Right forelimb (tissue), 1 donor: Measurements from ENCODE around the gene TMEM40.
"Not testable (repeated sequence)": the region's sequence is repeated elsewhere in the genome, so short reads cannot be mapped to it uniquely, and the experiment has no call there.

Source experiments
- DNase-seq: peaks from one replicate; pipeline ENCODE4 v3.0.0-alpha.2; 2018

TMEM40 gene

GRCh38 chr3:12750223-12750622, 8.8 kb downstream of the TMEM40 start:
- DNase-seq = no peak

DNA sequence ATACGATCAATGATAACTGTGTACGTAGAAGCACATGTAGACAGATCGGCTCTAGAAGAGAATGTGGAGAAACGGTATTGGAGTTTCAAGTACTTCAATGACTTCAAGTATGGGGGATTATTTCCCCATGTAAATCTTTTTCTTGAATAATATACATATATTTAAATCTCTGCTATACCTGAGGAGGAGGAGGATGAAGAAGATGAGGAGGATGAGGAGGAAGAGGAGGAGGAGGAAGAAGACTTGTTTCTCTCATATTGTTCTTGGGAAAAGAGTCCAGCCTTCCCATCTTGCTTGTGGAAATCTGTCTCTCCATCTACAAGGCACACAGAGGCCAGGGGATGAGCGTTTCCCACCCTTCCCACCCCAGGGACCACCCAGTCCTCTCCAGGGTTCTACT, 10.6 kb downstream of the TMEM40 start:
- no peak for DNase-seq

DNA sequence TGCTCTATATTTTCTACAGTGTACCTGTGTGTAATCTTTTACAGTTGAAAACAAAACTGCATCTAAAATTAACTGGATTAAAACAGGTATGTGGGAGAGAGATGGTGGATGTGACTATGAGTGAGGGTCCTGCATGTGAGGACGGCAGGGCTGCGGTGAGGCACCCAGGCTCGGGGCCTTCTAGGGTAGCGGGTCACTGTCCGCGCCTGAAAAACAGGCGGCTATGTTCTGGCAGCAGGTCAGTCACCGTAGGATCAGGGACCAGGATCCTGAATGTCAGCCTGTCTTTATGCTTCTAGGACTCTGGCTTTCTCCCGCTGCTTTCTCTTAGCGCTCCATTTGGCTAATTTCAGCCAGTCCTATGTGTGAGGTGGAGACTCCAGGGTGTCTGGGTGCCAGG, 12.6 kb downstream of the TMEM40 start:
- no peak for DNase-seq

DNA sequence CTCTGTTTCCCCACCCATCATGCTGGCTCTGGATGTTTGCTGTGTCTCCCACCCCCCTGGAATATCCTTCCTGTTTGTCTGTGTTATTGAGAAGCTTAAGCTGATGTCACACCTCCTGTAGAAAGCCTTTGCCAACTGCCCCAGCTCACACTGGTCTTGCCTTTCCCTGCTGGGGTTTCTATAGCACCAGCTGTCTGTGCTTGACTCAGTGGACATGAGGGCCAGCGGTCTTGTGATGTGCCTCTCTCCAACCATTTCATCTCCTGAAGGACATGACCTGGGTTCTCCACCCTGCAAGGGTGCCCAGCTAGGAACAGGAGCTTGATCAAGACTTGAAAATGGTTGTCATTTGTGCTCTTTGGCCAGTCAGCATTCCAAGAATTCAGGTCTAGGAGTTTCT, 14.7 kb downstream of the TMEM40 start:
- no peak for DNase-seq

DNA sequence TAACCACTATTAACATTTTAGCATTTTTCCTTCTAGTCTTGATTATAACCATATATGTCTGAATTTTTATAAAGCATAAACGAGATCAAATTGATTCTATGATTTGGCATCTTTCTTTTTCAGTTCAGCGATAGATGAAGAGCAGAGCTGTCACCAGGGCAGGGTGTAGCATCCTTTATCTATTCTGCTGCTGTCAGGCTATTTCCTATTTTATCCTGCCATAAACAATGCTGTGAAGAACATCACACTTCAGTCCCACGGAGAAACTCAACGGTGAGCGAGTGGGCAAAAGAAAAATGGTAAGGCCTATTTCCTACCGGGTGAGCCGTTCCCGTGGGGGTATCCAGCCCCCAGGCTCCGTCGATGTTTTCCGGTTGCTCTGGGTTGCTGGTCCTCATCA, 15.5 kb downstream of the TMEM40 start:
- DNase-seq = no peak

DNA sequence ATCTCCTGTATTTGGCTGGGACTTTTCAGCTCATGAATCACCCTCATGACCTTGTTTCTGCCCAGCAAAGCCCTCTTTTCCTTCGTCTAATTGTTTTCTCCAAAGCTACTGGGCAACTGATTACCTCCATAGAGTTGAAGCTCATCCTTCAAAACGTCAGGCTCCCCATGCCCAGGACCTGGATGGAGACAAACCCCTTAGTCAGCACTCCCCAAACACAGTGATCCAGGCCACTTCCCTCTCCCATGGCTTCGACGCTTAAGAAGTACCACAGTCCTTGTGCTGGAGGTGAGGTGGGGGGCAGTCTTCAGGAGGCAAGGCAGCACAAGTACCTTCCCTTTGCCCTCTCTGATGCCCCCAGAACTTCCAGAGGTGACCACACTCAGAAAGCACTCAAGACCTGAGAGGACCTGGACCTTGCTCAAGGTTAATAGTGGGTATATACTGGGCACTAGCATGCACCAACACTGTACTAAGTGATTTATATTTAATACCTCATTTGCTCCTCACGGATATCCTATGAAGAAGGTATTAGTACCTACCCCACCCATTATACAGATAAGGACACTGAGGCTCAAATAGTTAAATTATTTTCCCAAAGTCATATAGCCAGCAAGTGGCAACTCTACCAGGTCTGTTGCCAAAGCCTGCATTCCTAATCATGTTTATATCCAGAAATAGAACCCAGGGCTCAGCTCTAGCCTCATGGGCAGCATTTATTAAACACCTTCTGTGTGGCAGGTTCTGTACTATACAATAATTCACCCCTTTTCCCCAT, 16.5 kb downstream of the TMEM40 start:
- DNase-seq = no peak

DNA sequence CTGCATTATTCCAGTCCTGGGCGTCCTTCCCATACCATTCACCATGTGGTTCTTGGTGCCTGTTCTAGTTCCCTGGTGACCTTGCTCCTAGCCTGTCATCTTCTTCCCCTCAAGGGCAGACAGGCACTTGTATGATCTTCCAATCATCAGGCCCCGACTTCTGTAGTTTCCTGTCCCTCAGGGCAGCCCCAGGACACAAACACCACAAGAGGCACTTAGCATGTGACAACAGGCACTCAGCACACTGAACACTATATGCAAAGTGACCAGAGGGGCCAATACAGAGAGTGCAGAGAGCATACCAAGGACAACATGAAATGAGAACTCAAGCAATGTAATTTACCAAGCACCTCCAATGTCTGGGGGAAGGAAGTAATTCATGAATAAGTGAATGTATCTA, 17.9 kb downstream of the TMEM40 start:
- no peak for DNase-seq

- DNase-seq = no peak
Observed at GRCh38 chr3:12737833-12738232, 21.2 kb downstream of the TMEM40 start.

- DNase-seq = no peak
Observed at GRCh38 chr3:12737319-12737718, 21.7 kb downstream of the TMEM40 start.

DNA sequence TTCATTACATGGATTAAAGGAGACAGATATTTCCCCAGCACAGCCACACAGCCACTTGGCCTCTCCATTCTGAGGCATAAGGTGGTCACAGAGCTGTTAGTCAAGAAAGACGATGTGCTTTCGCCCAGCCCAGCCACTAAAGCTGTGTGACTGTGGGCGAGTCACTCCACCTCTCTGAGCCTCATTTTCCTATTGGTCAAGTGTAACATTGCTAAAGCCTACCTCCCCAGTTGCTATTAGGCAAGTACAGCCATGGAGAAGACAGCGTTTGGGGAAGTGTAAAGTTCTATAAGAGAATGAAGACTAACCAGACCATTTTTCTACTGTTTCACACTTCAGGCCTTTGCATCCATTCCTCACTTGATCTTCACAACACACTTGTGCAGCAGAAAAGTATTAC, 24.1 kb downstream of the TMEM40 start:
- no peak for DNase-seq

- no peak for DNase-seq
Observed at GRCh38 chr3:12733566-12733965, 25.5 kb downstream of the TMEM40 start.

DNA sequence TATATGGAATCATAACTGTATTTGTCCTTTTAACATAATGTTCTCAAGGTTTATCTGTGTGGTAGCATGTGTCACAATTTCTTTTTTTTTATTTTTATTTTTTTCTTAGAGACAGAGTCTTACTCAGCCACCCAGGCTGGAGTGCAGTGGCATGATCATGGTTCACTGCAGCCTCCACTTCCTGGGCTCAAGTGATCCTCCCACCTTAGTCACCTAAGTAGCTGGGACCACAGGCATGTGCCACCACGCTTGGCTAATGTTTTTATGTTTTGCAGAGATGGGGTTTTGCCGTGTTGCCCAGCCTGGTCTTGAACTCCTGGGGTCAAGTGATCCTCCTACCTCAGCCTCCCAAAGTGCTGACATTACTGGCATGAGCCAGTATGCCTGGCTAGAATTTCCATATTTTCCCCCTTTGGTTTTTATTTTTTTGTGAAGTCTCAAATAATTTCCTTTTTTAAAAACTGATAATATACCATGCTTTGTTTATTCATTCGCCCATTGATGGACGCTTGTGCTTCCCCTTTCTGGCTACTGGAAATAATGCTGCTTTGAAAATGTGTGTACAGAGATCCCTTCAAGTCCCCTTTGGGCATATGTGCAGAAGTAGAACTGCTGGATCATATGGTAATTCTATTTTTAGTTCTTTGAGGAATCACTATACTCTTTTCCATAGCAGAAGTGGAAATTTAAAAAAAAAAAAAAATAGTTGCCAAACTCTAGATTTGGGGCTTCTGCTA, 28.4 kb downstream of the TMEM40 start:
- DNase-seq = no peak

GRCh38 chr3:12729051-12729651, 29.9 kb downstream of the TMEM40 start:
- peak; percentile 56 for DNase-seq

- DNase-seq = no peak
Observed at GRCh38 chr3:12727937-12728336, 31.1 kb downstream of the TMEM40 start.

DNA sequence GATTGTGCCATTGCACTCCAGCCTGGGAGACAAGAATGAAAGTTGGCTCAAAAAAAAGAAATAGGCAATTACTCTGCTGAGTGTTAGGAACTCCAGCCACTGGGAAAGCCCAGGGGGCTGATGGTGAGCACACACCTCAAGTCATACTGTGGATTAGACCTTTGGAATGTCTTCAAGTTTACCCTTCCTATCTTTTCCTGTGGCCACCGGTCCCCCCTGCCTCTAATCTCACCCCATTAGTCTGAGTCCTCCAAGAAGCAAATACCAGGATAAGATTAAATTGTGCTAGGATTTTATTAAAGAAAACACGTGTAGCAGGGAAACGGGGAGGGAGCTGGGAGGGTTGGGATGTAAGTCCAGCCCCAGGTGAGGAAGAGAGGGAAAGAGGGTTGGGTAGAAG, 31.6 kb downstream of the TMEM40 start:
- no peak for DNase-seq

GRCh38 chr3:12725436-12725835, 33.6 kb downstream of the TMEM40 start:
- DNase-seq = no peak

- no peak for DNase-seq
Observed at GRCh38 chr3:12724794-12725193, 34.3 kb downstream of the TMEM40 start.

DNA sequence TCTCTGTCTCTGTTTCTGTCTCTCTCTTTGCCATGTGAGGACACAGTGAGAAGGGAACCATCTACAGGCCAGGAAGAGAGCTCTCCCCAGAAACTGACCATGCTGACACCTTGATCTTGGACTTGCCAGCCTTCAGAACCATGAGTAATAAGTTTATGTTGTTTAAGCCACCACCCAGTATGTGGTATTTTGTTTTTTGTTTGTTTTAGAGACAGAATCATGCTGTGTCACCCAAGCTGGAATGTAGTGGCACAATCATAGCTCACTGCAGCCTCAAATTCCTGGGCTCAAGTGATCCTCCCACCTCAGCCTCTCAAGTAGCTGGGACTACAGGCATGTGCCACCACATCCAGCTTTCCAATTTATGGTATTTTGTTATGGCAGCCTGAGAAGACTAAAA, 35.7 kb downstream of the TMEM40 start:
- DNase-seq = not testable (repeated sequence)

DNA sequence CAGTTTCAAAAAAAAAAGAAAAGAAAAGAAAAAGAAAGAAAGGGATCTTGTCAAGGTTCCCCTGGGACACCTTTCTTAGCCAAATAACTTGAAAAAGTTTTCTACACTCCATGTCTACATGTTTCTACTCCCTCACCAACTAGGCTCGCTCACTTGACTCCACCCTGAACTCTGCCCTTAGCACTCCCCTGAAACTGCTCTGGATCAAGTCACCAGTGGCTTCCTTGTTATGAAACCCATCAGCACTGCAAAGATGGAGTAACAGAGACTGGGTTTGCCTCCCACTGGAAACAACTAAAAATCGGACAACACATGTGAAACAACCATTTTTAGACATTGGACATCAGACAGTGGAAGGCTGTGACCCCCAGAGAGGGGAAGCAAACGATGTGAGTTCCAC, 36.8 kb downstream of the TMEM40 start:
- DNase-seq = no peak

DNA sequence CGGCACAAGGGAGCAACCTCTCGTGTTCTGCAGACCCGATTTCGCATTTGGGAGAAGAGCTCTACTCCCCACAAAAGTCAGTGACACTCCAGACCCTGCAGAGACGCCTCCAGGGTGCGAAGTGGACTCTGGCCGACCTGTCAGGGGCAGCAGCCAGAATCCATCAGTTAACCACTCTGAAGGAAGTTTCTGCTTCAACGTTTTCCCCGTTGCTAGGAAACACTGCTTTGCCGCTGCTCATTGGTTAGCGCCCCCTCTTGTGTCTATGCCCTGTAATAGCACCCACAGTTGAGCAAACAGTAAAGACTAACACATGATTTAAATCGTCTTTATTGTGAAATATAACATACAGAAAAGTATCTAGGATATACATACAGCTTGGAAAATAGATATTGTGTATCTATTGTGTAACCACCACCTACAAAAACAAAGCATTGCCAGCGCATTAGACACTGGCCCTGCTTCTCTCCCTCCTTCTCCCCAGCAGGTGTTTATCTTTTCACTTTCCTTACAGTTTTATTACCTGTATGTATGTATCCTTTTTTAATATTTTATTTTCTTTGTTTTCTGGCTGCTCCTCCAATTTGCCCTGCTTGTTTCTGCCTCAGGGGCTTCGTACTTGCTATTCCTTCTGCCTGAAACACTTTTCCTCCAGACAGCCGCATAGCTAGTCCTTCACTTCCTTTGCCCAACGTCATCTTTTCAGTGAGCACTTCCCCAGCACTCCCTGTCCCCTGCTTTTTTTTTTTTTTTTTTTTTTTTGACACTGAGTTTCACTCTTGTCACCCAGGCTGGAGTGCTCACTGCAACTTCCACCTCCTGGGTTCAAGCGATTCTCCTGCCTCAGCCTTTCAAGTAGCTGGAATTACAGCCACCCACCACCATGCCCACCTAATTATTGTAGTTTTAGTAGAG, 38.8 kb downstream of the TMEM40 start:
- peak; percentile 87 for DNase-seq

- DNase-seq = no peak
Observed at GRCh38 chr3:12719541-12719940, 39.5 kb downstream of the TMEM40 start.

DNA sequence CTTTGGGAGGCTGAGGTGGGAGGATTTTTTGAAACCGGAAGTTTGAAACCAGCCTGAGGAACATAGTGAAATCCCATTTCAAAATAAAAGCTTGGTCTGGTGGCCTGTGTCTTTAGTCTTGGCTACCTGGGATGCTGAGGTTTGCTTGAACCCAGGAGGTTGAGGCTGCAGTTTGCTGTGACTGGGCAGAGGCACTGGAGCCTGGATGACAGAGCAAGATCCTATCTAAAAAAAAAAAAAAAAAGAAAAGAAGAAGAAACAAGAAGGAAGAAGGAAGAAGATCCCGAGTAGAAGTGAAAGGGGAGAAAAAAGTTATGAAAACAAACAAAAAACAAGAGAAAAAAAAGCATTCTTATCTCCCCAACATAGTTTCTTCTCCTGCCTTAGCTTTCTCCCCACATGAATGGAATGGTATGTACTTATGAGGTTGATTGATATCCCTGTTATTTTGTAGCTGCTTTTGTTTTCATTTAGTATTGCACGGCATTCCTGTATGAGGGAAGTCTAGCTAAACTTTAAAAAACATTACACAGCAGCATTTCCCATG, 42.4 kb downstream of the TMEM40 start:
- DNase-seq = no peak

GRCh38 chr3:12714278-12714677, 44.8 kb downstream of the TMEM40 start:
- no peak for DNase-seq
